HG02588 (cell line): ENCODE results near the gene DEF6.
"Not testable (repeated sequence)": the region's sequence is repeated elsewhere in the genome, so short reads cannot be mapped to it uniquely, and the experiment has no call there.

Source experiments
- ATAC-seq: cut with Tn5 transposase; IDR thresholded peaks from one replicate; pipeline ENCODE4 v1.9.1; 2021; ENCODE audit warnings: mild to moderate bottlenecking, moderate library complexity; ENCODE audit not compliant: unreplicated experiment

The DEF6 gene

GRCh38 chr6:35280903-35281302 lies 16.7 kb upstream of the DEF6 start:
- ATAC-seq, result no peak

GRCh38 chr6:35282472-35282871 lies 15.1 kb upstream of the DEF6 start:
- ATAC-seq, result no peak

GRCh38 chr6:35283361-35283760 lies 14.3 kb upstream of the DEF6 start:
- no peak for ATAC-seq

- no peak for ATAC-seq
Observed at GRCh38 chr6:35287671-35288396, 9.8 kb upstream of the DEF6 start.

- no peak for ATAC-seq
Observed at GRCh38 chr6:35288834-35289233, 8.8 kb upstream of the DEF6 start.

GRCh38 chr6:35291491-35291890 lies 6.1 kb upstream of the DEF6 start:
- ATAC-seq, result no peak

GRCh38 chr6:35292494-35292893 lies 5.1 kb upstream of the DEF6 start:
- no peak for ATAC-seq

GRCh38 chr6:35293681-35294080 lies 3.9 kb upstream of the DEF6 start:
- no peak for ATAC-seq

- ATAC-seq, result no peak
Observed at GRCh38 chr6:35294308-35294945, 3.2 kb upstream of the DEF6 start.

- no peak for ATAC-seq
Observed at GRCh38 chr6:35295036-35295435, 2.6 kb upstream of the DEF6 start.

GRCh38 chr6:35295521-35296315 lies 1.9 kb upstream of the DEF6 start:
- ATAC-seq, result no peak

- no peak for ATAC-seq
Observed at GRCh38 chr6:35296931-35297600, 552 bp upstream of the DEF6 start.

GRCh38 chr6:35298625-35299140 lies 1.1 kb downstream of the DEF6 start:
- ATAC-seq, result no peak

GRCh38 chr6:35299674-35300073 lies 2.1 kb downstream of the DEF6 start:
- no peak for ATAC-seq

- ATAC-seq, result no peak
Observed at GRCh38 chr6:35300848-35301247, 3.2 kb downstream of the DEF6 start.

GRCh38 chr6:35302604-35303241 lies 5.1 kb downstream of the DEF6 start:
- peak; percentile 70 for ATAC-seq

GRCh38 chr6:35304299-35304698 lies 6.7 kb downstream of the DEF6 start:
- ATAC-seq, result no peak

- no peak for ATAC-seq
Observed at GRCh38 chr6:35305117-35305516, 7.5 kb downstream of the DEF6 start.

GRCh38 chr6:35307138-35307537 lies 9.5 kb downstream of the DEF6 start:
- ATAC-seq, result not testable (repeated sequence)

GRCh38 chr6:35308543-35308942 lies 10.9 kb downstream of the DEF6 start:
- ATAC-seq, result not testable (repeated sequence)
